ENCODE results near the gene ANKFN1.

DNA sequence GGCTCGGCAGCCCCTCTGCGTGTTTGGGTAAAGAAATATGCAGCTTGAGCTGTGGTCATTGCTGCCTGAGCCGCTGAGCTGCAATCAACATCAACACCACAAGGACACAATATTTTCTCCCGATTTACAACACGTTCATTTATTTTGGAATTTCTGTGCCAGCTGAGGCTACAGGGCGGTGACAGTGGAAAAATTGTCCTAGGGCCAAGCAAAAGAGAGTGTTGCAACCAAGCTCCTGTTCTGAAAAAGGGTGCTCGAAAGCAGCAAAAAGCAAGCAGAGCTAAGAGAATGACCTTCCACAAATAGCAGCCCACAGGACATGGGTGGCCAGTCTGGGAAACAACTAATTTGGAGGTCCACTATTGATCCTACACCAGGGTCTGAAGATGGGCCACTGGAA, 404.8 kb downstream of the ANKFN1 start:
- TF ChIP-seq, protein P1, sequence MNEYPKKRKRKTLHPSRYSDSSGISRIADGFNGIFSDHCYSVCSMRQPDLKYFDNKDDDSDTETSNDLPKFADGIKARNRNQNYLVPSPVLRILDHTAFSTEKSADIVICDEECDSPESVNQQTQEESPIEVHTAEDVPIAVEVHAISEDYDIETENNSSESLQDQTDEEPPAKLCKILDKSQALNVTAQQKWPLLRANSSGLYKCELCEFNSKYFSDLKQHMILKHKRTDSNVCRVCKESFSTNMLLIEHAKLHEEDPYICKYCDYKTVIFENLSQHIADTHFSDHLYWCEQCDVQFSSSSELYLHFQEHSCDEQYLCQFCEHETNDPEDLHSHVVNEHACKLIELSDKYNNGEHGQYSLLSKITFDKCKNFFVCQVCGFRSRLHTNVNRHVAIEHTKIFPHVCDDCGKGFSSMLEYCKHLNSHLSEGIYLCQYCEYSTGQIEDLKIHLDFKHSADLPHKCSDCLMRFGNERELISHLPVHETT (CRISPR knock-in tag; conservative IDR thresholded peaks at IDR 0.05): no peak
- TF ChIP-seq, protein P2, sequence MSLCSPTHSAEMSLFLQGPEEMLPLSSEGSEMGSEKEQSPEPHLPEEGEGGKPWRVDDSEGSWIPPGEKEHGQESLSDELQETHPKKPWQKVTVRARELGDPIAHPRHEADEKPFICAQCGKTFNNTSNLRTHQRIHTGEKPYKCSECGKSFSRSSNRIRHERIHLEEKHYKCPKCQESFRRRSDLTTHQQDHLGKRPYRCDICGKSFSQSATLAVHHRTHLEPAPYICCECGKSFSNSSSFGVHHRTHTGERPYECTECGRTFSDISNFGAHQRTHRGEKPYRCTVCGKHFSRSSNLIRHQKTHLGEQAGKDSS (CRISPR knock-in tag; IDR thresholded peaks at IDR 0.05; ENCODE audit: borderline replicate concordance, low read depth): no peak
- TF ChIP-seq, protein P3, sequence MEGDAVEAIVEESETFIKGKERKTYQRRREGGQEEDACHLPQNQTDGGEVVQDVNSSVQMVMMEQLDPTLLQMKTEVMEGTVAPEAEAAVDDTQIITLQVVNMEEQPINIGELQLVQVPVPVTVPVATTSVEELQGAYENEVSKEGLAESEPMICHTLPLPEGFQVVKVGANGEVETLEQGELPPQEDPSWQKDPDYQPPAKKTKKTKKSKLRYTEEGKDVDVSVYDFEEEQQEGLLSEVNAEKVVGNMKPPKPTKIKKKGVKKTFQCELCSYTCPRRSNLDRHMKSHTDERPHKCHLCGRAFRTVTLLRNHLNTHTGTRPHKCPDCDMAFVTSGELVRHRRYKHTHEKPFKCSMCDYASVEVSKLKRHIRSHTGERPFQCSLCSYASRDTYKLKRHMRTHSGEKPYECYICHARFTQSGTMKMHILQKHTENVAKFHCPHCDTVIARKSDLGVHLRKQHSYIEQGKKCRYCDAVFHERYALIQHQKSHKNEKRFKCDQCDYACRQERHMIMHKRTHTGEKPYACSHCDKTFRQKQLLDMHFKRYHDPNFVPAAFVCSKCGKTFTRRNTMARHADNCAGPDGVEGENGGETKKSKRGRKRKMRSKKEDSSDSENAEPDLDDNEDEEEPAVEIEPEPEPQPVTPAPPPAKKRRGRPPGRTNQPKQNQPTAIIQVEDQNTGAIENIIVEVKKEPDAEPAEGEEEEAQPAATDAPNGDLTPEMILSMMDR (CRISPR knock-in tag; IDR thresholded peaks at IDR 0.05): no peak
- no peak for TF ChIP-seq REL (CRISPR knock-in tag; conservative IDR thresholded peaks at IDR 0.05)
- TF ChIP-seq, protein P4, sequence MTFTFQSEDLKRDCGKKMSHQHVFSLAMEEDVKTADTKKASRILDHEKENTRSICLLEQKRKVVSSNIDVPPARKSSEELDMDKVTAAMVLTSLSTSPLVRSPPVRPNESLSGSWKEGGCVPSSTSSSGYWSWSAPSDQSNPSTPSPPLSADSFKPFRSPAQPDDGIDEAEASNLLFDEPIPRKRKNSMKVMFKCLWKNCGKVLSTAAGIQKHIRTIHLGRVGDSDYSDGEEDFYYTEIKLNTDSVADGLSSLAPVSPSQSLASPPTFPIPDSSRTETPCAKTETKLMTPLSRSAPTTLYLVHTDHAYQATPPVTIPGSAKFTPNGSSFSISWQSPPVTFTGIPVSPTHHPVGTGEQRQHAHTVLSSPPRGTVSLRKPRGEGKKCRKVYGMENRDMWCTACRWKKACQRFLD (CRISPR knock-in tag; IDR thresholded peaks at IDR 0.05; ENCODE audit: borderline replicate concordance): no peak
- no peak for TF ChIP-seq ZSCAN29 (CRISPR knock-in tag; conservative IDR thresholded peaks at IDR 0.05)

All from HepG2 (cell line).